A549 treated with AZD2906 at 1 μM for 4 hours (cell line): ENCODE results near the gene LILRB1. TPM values are rescaled to one million over a fixed set of nuclear protein-coding genes. Genes with fewer than 3 reads are reported as not detected.

Source experiments
- total RNA-seq: library from RNA; stranded (reverse); fragments of 200-300 nt; extraction: Qiagen RNA extraction; gene quantifications from 5 replicates; pipeline ENCODE4 v1.2.3, GENCODE V29; 2022

Gene LILRB1
- total RNA-seq, result 0.02 to 0.03 TPM in 2 of 5 replicates, not detected in the others

DNA sequence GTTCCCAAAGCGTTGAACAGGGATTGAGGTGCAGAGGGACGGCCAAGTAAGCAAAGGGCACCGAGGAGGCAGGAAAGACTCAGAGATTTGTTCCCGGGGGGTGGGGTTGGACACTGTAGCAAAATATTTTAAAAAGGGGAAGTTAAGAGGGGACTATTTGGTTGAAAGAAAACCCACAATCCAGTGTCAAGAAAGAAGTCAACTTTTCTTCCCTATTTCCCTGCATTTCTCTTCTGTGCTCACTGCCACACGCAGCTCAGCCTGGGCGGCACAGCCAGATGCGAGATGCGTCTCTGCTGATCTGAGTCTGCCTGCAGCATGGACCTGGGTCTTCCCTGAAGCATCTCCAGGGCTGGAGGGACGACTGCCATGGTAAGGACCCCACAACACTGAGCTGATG, at the start of gene LILRB1:
LILRB1 (plus strand) TSS at position 223 of the 400 bp plus-strand sequence. CDS start 590 bp downstream, outside the sequence.

GRCh38 chr19:54593445-54593844, 36.8 kb upstream of the LILRB1 start, which contains the start of gene LILRA1:
Gene LILRA1, plus strand, starts transcription at chr19:54593632. Its CDS starts 613 bp downstream, at chr19:54594245.

DNA sequence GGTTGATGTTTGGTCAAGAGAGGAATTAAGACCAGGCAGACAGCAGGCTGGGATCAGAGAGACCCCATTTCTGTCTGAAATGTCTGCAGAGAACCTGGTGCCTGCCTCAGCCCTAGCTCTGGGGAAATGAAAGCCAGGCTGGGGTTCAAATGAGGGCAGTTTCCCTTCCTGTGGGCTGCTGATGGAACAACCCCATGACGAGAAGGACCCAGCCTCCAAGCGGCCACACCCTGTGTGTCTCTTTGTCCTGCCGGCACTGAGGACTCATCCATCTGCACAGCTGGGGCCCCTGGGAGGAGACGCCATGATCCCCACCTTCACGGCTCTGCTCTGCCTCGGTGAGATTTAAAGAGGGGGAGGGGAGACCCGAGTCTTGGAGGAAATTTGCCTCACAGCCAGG, 32.4 kb downstream of the LILRB1 start, which contains the start of gene LILRB4:
LILRB4 (plus strand) TSS at position 256 of the 400 bp plus-strand sequence; CDS start at position 305, 49 bp downstream.

Other genes starting within 250 kb of the LILRB1 start
- gene TTYH1, start 215.0 kb upstream of the LILRB1 start, total RNA-seq, result 0.03 to 0.25 TPM (median 0.17 TPM) in 4 of 5 replicates, not detected in the other
- 66.9 to 121 TPM (median 106 TPM) in 5 replicates for gene LENG8, start 181.3 kb upstream of the LILRB1 start, total RNA-seq
- 4.2 to 7.7 TPM (median 7.0 TPM) in 5 replicates for gene LENG9, start 166.7 kb upstream of the LILRB1 start, total RNA-seq
- 0.14 to 0.29 TPM (median 0.15 TPM) in 3 of 5 replicates, not detected in the others for gene CDC42EP5, start 157.2 kb upstream of the LILRB1 start, total RNA-seq
- gene LAIR2, start 127.7 kb upstream of the LILRB1 start, total RNA-seq, result not detected in 5 replicates
- not detected in 5 replicates for gene LILRA2, start 56.7 kb upstream of the LILRB1 start, total RNA-seq
- not detected in 5 replicates for gene LILRA1, start 36.9 kb upstream of the LILRB1 start, total RNA-seq
- not detected in 5 replicates for gene LILRB4, start 32.5 kb downstream of the LILRB1 start, total RNA-seq
- not detected in 5 replicates for gene KIR3DL3, start 94.0 kb downstream of the LILRB1 start, total RNA-seq
- gene KIR2DL3, start 108.0 kb downstream of the LILRB1 start, total RNA-seq, result not detected in 5 replicates
- not detected in 5 replicates for gene KIR2DL1, start 139.3 kb downstream of the LILRB1 start, total RNA-seq
- not detected in 5 replicates for gene KIR2DL4, start 173.1 kb downstream of the LILRB1 start, total RNA-seq
- gene KIR3DL1, start 186.0 kb downstream of the LILRB1 start, total RNA-seq, result not detected in 5 replicates
- not detected in 5 replicates for gene KIR2DS4, start 202.2 kb downstream of the LILRB1 start, total RNA-seq
- gene KIR3DL2, start 220.0 kb downstream of the LILRB1 start, total RNA-seq, result not detected in 5 replicates
- not detected in 5 replicates for gene FCAR, start 243.8 kb downstream of the LILRB1 start, total RNA-seq